Osteoblast (primary cell): ENCODE results near the gene RASL10B. TPM values are rescaled to one million over a fixed set of nuclear protein-coding genes. Genes with fewer than 3 reads are reported as not detected.

ENCODE experiments used
- DNase-seq: peaks from one replicate; pipeline ENCODE4 v3.0.0; 2011; ENCODE audit warnings: low spot score, mixed read lengths; ENCODE audit not compliant: insufficient read length; ENCODE audit errors: missing footprints
- H2AFZ ChIP-seq: 2 replicates; pipeline ENCODE4 v1.6.0; 2011; ENCODE audit warnings: mild to moderate bottlenecking, low read length
- H3K27ac ChIP-seq: 2 replicates; pipeline ENCODE4 v1.5.1; 2011; ENCODE audit warnings: mild to moderate bottlenecking, low read depth, low read length, moderate library complexity
- H3K27me3 ChIP-seq: 2 replicates; pipeline ENCODE4 v1.6.0; 2012; ENCODE audit warnings: mild to moderate bottlenecking, control low read depth, inconsistent platforms, low read length, moderate library complexity; ENCODE audit not compliant: insufficient read depth
- H3K36me3 ChIP-seq: 2 replicates; pipeline ENCODE4 v1.5.1; 2011; ENCODE audit warnings: mild to moderate bottlenecking, low read length, control low read depth, moderate library complexity; ENCODE audit not compliant: insufficient read depth
- H3K4me1 ChIP-seq: 2 replicates; pipeline ENCODE4 v1.5.1; 2011; ENCODE audit warnings: mild to moderate bottlenecking, low read length, control low read depth, moderate library complexity; ENCODE audit not compliant: insufficient read depth
- H3K4me2 ChIP-seq: 2 replicates; pipeline ENCODE4 v1.6.0; 2011; ENCODE audit warnings: mild to moderate bottlenecking, low read length; ENCODE audit not compliant: insufficient read depth
- H3K4me3 ChIP-seq: fragments of 200-600 bp; sonication (generic); 3 replicates; pipeline ENCODE4 v1.5.1; 2012; ENCODE audit warnings: mild to moderate bottlenecking, low read length, inconsistent platforms; ENCODE audit not compliant: insufficient read depth
- H3K79me2 ChIP-seq: 2 replicates; pipeline ENCODE4 v1.6.0; 2012; ENCODE audit warnings: mild to moderate bottlenecking, low read length, control low read depth, inconsistent platforms; ENCODE audit not compliant: insufficient read depth
- H3K9me3 ChIP-seq: 2 replicates; pipeline ENCODE4 v1.5.1; 2011; ENCODE audit warnings: low read depth, low read length, control low read depth
- H4K20me1 ChIP-seq: 2 replicates; pipeline ENCODE4 v1.6.0; 2012; ENCODE audit warnings: mild to moderate bottlenecking, low read length, control low read depth; ENCODE audit not compliant: insufficient read depth
- total RNA-seq: library from RNA; depleted of rRNA; stranded (reverse); fragments of >200 nt; gene quantifications from 2 replicates; pipeline ENCODE4 v1.2.3, GENCODE V29; 2012
- TF ChIP-seq, protein P1 (sequence below): IDR thresholded peaks from 2 replicates; pipeline ENCODE4 v1.5.1; 2011; ENCODE audit warnings: mild to moderate bottlenecking, low read depth, low read length, moderate library complexity; ENCODE audit errors: extremely low read depth

The RASL10B gene
- total RNA-seq, 1 donor = 4.0 TPM

DNA sequence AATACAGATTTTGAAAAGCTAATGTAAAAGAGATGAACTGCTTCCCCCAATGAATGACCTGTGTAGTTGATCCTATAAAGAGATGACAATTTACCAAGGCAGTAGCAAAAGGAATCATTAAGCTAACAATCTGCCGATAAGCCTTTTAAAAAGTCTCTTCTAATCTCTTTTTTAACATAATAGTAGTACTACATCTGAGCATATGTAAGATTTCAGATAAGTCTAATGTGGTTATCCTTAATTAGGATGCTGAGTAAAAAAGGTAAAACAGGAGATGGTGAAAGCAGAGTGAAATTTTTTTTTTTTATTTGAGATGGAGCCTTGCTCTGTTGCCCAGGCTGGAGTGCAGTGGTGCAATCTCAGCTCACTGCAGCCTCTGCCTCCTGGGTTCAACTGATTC, 26.2 kb upstream of the RASL10B start:
- Histone ChIP-seq H3K4me1 (no peaks in the 10 kb centered on the region), H3K27ac (no peak overlapping the region), H3K36me3 (peaks cover 13% of the 10 kb centered on the region), H3K79me2 (peaks cover 5% of the 10 kb centered on the region), H3K9me3 (no peaks in the 10 kb centered on the region), H3K27me3 (no peaks in the 10 kb centered on the region), H2AFZ (no peak overlapping the region), H3K4me2 (no peak overlapping the region), H4K20me1 (peaks cover 16% of the 10 kb centered on the region), H3K4me3 (no peak overlapping the region)
- DNase-seq = no peak
- TF ChIP-seq, protein P1, sequence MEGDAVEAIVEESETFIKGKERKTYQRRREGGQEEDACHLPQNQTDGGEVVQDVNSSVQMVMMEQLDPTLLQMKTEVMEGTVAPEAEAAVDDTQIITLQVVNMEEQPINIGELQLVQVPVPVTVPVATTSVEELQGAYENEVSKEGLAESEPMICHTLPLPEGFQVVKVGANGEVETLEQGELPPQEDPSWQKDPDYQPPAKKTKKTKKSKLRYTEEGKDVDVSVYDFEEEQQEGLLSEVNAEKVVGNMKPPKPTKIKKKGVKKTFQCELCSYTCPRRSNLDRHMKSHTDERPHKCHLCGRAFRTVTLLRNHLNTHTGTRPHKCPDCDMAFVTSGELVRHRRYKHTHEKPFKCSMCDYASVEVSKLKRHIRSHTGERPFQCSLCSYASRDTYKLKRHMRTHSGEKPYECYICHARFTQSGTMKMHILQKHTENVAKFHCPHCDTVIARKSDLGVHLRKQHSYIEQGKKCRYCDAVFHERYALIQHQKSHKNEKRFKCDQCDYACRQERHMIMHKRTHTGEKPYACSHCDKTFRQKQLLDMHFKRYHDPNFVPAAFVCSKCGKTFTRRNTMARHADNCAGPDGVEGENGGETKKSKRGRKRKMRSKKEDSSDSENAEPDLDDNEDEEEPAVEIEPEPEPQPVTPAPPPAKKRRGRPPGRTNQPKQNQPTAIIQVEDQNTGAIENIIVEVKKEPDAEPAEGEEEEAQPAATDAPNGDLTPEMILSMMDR = no peak

DNA sequence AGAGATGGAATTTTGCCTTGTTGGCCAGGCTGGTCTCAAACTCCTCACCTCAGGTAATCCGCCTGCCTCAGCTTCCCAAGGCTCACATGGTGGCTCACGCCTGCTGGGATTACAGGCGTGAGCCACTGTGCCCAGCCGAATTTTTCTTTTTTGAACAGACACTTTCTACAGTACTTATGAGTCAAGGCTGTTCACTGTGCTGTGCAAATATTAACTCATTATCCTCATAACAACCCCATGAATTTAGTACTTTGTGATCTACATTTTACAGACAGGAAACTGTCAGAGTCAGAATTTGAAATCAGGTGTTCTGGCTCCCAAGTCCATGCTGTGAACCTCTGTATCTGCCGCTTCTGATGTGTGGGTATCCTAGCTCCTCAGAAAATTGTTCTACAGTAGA, 25.7 kb upstream of the RASL10B start:
- Histone ChIP-seq H3K4me1 (no peaks in the 10 kb centered on the region), H2AFZ (no peak overlapping the region), H3K79me2 (peaks cover 5% of the 10 kb centered on the region), H3K4me2 (no peak overlapping the region), H3K4me3 (no peak overlapping the region), H4K20me1 (peaks cover 16% of the 10 kb centered on the region), H3K9me3 (no peaks in the 10 kb centered on the region), H3K27me3 (no peaks in the 10 kb centered on the region), H3K27ac (no peak overlapping the region), H3K36me3 (peaks cover 17% of the 10 kb centered on the region)
- TF ChIP-seq, protein P1 = no peak
- no peak for DNase-seq

DNA sequence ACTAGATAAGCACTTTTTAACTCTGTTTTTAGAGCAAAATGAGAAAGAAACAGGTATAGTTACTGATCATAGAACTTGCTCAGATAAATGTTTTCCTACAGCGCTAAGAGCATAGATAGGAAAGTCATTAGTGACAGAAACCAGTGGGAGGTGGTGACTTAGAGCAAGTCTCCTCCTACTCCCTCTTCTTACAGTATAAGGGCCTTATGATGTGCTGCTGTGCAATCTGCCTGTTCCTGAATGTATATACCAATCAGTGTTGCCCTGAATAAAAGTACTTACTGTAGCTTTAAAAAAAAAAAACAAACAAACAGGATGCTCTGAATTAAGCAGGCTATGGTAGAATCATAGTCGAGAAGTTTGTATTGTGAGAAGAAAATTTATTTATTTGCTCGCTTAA, 23.3 kb upstream of the RASL10B start:
- H3K4me2 ChIP-seq = no peak overlapping the region
- H3K36me3 ChIP-seq = peaks cover 21% of the 10 kb centered on the region
- H3K27me3 ChIP-seq = no peaks in the 10 kb centered on the region
- TF ChIP-seq, protein P1 = no peak
- no peak overlapping the region for H3K4me3 ChIP-seq
- DNase-seq = no peak
- H3K9me3 ChIP-seq = no peaks in the 10 kb centered on the region
- peaks cover 10% of the 10 kb centered on the region for H4K20me1 ChIP-seq
- peaks cover 2% of the 10 kb centered on the region for H3K79me2 ChIP-seq
- peaks cover 6% of the 10 kb centered on the region for H3K4me1 ChIP-seq
- no peak overlapping the region for H2AFZ ChIP-seq
- peak overlapping the region; percentile 22 for H3K27ac ChIP-seq

DNA sequence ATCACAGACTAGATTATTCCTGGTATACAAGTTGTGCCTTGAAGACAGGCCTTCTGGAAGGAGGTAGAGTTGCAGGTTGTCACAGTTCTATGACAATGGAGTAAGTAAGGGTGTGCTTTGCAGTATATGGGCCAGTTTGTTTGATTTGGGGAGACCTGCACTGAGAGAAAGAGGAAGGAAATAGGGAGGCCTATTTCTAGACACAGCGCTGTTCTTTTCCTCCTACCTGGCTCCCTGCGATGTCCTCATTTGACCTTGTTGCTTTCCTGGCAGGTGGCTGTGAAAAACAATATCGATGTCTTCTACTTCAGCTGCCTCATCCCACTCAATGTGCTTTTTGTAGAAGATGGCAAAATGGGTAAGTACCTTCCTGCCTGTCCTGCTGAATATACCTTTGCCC, 22.5 kb upstream of the RASL10B start:
- Histone ChIP-seq H3K4me2 (no peak overlapping the region), H3K27ac (no peak overlapping the region), H3K4me3 (no peak overlapping the region), H3K79me2 (peaks cover 2% of the 10 kb centered on the region), H4K20me1 (peaks cover 12% of the 10 kb centered on the region), H3K4me1 (peaks cover 13% of the 10 kb centered on the region), H3K9me3 (no peaks in the 10 kb centered on the region), H3K27me3 (no peaks in the 10 kb centered on the region), H3K36me3 (peaks cover 21% of the 10 kb centered on the region), H2AFZ (no peak overlapping the region)
- TF ChIP-seq, protein P1 = no peak
- no peak for DNase-seq
